Mucosa of rectum (tissue), 2 donors: ENCODE measurements around the gene ARHGAP4.

Experiments
- H3K27ac ChIP-seq, 2 donors: one replicate each; pipeline ENCODE4 v1.7.0; 2013; ENCODE audit warnings: inconsistent platforms in 2 of 2, low read depth in 2 of 2, low read length in 2 of 2
- H3K27me3 ChIP-seq, 2 donors: one replicate each; pipeline ENCODE4 v1.7.0; 2013; ENCODE audit warnings: low read length in 2 of 2; ENCODE audit not compliant: control insufficient read depth in 2 of 2, insufficient read depth in 2 of 2
- H3K36me3 ChIP-seq, 2 donors: one replicate each; pipeline ENCODE4 v1.7.0; 2013; ENCODE audit warnings: low read length in 2 of 2; ENCODE audit not compliant: control insufficient read depth in 2 of 2, insufficient read depth in 2 of 2
- H3K4me1 ChIP-seq, 2 donors: one replicate each; pipeline ENCODE4 v1.7.0; 2013; ENCODE audit warnings: low read length in 2 of 2, mild to moderate bottlenecking in 1 of 2; ENCODE audit not compliant: control insufficient read depth in 2 of 2, insufficient read depth in 2 of 2
- H3K4me3 ChIP-seq, 2 donors: one replicate each; pipeline ENCODE4 v1.7.0; 2013; ENCODE audit warnings: low read length in 2 of 2
- H3K9ac ChIP-seq, 2 donors: one replicate each; pipeline ENCODE4 v1.7.0; 2013; ENCODE audit warnings: low read length in 2 of 2, low read depth in 1 of 2, mild to moderate bottlenecking in 1 of 2
- H3K9me3 ChIP-seq, 2 donors: one replicate each; pipeline ENCODE4 v1.7.0; 2013; ENCODE audit warnings: low read length in 2 of 2; ENCODE audit not compliant: control insufficient read depth in 2 of 2
- donor health status: healthy.
- donor health status: Normal muscosa, but diverticular disease.

ARHGAP4 gene

DNA sequence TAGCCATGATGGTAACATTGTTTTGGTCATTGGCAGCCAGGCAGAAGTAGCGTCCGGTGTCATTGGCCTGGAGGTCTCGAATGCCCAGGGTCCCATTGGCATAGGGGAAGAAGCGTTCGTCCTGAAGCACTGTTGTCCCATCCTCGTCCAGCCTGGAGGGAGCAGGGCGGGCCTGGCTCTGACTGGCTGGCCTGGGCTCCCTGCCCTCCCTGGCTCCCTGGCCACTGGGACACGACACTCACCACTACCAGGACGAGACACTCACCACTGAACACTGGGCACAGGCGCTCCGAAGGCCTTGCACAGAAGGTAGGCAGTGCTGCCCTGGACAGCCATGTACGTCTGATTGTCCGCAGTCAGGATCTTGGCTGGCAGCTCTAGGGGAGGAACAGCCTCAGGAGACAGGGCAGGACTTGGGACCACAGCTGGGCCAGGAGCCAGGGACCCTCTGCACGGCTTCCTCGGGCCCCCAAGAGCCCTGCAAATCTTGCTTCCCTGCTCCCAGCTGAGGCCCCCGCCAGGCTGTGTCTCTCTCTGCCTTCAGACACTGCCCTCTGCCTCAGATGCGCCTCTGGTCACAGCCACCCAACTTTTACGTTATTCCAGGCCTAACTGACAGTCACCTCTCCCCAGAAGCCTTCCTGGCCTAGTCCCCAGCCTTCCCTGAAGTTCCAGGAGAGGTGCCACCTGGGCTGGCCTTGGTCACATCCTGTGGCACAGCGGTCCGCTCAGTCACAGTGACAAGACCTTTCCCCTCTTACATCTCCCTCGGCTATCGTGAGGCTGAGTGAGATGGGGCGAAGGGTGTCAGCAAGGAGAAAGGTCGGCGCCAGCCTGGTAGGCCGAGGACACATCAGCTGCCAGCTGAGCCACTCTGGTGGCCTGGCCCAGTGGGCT lies 57.2 kb downstream of the ARHGAP4 start:
- H3K27me3 ChIP-seq = peaks cover 5 to 14% of the 10 kb centered on the region in 2 donors
- no peaks in the 10 kb centered on the region for H3K9me3 ChIP-seq
- H3K4me3 ChIP-seq = no peak overlapping the region
- H3K27ac ChIP-seq = no peak overlapping the region
- H3K9ac ChIP-seq = no peak overlapping the region
- H3K4me1 ChIP-seq = no peaks in the 10 kb centered on the region
- no peaks in the 10 kb centered on the region for H3K36me3 ChIP-seq

DNA sequence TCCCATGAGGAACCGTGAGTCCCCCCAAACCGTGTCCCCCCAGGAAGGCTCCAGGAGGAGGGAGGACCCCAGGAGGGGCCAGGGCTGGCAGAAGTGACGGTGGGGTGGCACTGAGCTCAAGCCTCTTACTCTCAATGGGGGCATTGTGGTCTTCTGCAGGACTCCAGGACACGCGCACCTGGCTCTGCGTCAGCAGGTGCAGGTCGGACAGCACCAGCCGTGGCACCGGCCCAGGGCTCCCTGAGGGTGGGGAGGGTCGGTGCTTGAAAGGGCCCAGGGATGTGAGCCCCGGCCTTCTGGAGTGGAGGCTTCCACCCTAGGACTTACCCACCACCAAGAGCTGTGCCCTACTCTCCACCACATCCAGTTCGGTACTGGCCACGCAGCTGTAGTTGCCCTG lies 58.4 kb downstream of the ARHGAP4 start:
- H3K9me3 ChIP-seq = no peaks in the 10 kb centered on the region
- no peak overlapping the region for H3K4me3 ChIP-seq
- no peak overlapping the region for H3K27ac ChIP-seq
- H3K27me3 ChIP-seq = peaks cover 7 to 11% of the 10 kb centered on the region in 2 donors
- no peak overlapping the region for H3K9ac ChIP-seq
- no peaks in the 10 kb centered on the region for H3K36me3 ChIP-seq
- no peaks in the 10 kb centered on the region for H3K4me1 ChIP-seq

DNA sequence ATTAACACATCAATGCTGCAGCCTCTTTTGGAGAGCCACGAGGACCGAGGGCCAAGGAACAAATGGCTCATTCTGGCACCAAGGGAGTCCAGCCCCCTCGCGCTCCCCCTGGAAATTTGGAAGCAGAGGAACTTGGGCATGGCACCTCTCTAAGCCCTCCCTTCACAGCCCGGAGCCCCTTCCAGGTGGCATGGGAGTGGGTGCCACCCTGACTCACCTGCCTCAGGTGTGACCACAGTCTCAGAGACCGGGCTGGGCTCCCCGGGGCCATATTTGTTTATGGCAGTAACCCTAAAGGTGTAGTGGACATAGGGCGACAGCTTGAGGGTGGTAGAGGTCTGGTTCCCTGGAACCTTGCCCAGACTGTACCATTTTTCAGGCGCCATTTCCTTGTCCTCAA lies 58.9 kb downstream of the ARHGAP4 start:
- Histone ChIP-seq H3K27ac (no peak overlapping the region), H3K36me3 (no peaks in the 10 kb centered on the region), H3K4me1 (no peaks in the 10 kb centered on the region), H3K9me3 (no peaks in the 10 kb centered on the region), H3K4me3 (no peak overlapping the region), H3K9ac (no peak overlapping the region), H3K27me3 (peaks cover 7 to 11% of the 10 kb centered on the region in 2 donors)

DNA sequence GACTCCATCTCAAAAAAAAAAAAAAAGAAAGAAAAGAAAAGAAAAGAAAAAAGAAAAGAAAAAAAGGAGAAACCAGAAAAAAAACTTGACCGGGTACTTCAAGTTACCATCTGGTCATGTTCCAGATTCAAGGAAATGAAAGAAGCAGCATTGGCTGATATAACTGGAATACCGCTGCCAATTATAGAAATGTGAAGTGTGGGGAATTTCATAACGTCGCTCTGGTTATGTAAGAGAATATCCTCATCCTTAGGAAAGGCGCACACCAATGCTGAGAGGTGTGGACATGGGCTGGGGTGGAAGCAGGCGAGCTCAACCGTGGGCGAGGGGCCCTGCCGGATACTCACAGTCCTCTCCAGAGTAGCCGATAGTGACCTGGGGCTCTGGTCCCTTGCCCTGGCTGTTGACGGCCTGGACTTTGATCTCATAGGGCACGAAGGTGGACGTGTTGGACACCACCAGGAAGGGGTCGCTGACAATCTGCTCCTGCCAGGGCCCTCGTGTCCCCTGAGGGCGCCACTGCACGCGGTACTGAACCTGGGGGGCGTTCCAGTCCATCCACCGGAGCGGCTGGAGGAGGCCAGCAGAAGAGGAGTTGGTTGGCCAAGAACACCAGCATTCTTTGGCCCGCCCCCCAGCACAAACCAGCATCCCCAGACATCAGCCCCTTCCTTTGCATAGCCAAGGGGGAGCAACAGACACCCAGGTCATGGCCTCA lies 59.6 kb downstream of the ARHGAP4 start:
- Histone ChIP-seq H3K36me3 (no peaks in the 10 kb centered on the region), H3K27ac (no peak overlapping the region), H3K4me3 (no peak overlapping the region), H3K9ac (no peak overlapping the region), H3K9me3 (no peaks in the 10 kb centered on the region), H3K27me3 (peaks cover 6 to 11% of the 10 kb centered on the region in 2 donors), H3K4me1 (no peaks in the 10 kb centered on the region)

DNA sequence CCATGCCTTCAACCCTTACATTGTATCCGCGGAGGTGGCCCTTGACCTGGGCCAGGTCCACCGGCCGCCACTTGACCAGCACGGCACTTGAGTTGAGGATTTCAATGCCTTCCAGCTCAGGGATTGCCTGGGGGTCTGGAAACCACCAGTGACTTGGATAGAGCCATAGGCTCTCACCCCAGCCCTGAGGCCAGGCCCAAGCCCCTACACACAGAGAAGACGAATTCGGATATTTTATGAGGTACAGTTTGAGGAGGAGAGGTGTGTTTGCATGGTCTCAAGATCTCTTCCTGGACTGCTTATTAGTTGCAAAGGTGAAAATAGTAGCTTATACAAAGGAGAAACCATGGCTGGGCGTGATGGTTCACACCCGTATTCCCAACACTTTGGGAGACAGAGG lies 60.4 kb downstream of the ARHGAP4 start:
- Histone ChIP-seq H3K9ac (no peak overlapping the region), H3K36me3 (no peaks in the 10 kb centered on the region), H3K4me1 (no peaks in the 10 kb centered on the region)

DNA sequence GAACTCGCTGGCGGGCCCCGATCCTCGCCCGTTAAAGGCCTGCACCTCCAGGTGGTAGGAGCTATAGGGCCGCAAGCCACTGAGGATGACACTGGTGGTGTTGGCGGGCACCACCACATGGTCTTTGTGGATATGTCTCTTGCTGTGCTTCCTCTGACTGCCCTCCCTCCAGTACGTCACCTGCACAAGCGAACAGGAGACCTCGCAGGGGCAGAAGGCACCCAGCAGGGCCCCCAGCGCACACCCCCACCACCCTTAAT lies 60.8 kb downstream of the ARHGAP4 start:
- no peaks in the 10 kb centered on the region for H3K36me3 ChIP-seq
- no peaks in the 10 kb centered on the region for H3K4me1 ChIP-seq
- no peak overlapping the region for H3K4me3 ChIP-seq
- no peaks in the 10 kb centered on the region for H3K9me3 ChIP-seq
- H3K9ac ChIP-seq = no peak overlapping the region
- peaks cover 5 to 11% of the 10 kb centered on the region in 2 donors for H3K27me3 ChIP-seq
- H3K27ac ChIP-seq = no peak overlapping the region

More for the DNA sequence above, 60.4 kb downstream of the ARHGAP4 start:
- no peaks in the 10 kb centered on the region for H3K9me3 ChIP-seq
- peaks cover 5 to 11% of the 10 kb centered on the region in 2 donors for H3K27me3 ChIP-seq
- no peak overlapping the region for H3K4me3 ChIP-seq
- H3K27ac ChIP-seq = no peak overlapping the region

DNA sequence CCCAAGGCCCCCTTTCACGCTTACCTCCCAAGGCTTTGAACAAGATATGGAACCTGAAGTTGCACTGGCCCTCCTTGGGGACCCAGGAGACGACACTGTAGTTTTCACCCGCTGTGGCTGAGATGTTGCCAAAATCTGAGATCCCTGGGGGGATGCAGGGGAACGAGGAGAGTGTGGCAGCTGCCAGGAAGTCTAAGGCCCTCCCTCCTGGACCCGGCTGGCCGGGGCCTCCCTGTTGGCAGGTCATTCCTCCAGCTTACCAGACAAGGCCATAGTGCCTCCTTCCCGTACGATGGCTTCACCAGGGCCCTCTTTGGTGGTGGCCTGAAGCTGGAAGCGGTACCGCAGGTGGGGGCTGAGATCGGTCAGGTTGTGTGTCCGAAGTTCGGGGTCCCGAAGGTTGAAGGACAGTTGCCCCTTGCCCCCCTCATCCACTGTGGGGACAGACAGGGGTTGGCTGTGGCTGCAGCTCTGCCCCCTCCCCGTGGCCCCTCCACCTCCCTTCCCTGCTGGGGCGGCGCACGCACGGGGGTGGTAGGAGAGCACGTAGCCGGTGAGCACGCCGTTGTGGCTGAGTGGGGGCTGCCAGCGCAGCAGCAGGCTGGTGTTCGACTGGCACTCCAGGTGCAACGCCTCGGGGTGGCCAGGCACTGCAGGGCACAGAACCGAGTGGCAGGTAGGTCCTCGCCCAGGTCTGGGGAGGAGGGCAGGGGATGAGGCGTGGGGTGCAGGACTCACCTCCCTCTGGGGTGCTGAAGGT lies 61.3 kb downstream of the ARHGAP4 start:
- H3K36me3 ChIP-seq = no peaks in the 10 kb centered on the region
- H3K9me3 ChIP-seq = no peaks in the 10 kb centered on the region
- H3K9ac ChIP-seq = no peak overlapping the region
- no peak overlapping the region for H3K4me3 ChIP-seq
- peaks cover 5 to 11% of the 10 kb centered on the region in 2 donors for H3K27me3 ChIP-seq
- H3K4me1 ChIP-seq = no peaks in the 10 kb centered on the region
- no peak overlapping the region for H3K27ac ChIP-seq

DNA sequence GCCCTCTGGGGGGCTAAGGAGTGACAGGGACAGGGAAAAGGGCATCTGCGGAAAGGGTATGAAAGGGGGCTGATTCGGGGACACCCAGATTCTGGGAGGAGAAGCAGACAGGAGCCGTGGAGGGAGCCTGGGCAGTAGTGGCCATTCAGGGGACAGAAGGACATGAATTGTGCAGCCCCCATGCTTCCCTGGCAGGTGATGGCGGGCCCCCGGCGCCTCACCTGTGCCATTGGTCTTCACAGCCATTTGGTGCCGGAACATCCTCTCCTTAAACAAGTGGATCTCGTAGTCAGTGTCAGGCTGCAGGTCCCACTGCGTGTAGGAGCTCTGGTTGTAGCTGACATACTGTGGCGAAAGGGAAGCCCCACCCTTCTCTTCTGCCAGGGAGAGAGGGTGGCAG lies 62.0 kb downstream of the ARHGAP4 start:
- H3K4me1 ChIP-seq = no peaks in the 10 kb centered on the region
- H3K9me3 ChIP-seq = no peaks in the 10 kb centered on the region

DNA sequence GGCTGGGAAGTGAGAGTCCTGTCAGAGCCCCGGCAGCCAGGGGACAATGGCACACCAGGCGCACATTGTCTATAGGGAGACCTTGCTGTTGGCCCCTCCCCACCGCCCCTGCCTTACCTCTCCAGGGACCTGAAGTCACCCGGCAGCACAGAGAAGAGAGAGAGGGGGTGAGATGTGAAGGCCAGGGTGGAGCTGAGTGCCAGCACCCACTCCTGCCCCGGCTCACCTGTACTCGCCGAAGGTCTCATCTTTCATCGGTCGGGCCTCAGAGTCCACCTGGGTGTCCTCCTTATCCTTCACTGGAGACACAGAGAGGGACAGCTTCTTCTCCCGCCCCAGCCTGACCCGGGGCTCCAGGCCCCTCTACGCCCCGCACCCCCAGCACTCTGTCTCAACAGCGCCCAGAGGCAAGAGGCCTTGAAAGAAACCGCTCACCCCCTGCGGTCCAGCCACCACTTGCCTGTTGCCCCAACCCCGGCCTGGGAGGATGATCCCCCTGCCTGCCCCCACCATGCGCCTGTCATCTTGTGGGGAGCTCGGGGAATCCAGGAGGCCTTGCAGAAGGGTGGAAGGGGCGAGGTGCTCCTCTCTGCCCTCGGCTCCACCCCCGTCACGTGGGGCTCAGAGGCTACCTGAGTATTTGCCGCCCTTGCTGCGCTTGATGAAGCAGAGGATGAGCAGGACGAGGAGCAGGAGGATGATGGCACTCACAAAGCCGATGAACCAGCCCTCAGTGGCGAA lies 62.6 kb downstream of the ARHGAP4 start:
- no peaks in the 10 kb centered on the region for H3K4me1 ChIP-seq
- no peak overlapping the region for H3K4me3 ChIP-seq
- H3K9me3 ChIP-seq = no peaks in the 10 kb centered on the region
- H3K27me3 ChIP-seq = peaks cover 7 to 11% of the 10 kb centered on the region in 2 donors
- H3K36me3 ChIP-seq = no peaks in the 10 kb centered on the region
- H3K9ac ChIP-seq = no peak overlapping the region
- H3K27ac ChIP-seq = no peak overlapping the region

More for the DNA sequence above, 62.0 kb downstream of the ARHGAP4 start:
- Histone ChIP-seq H3K27me3 (peaks cover 5 to 11% of the 10 kb centered on the region in 2 donors), H3K4me3 (no peak overlapping the region), H3K36me3 (no peaks in the 10 kb centered on the region), H3K27ac (no peak overlapping the region), H3K9ac (no peak overlapping the region)
